Natural killer cell (primary cell): Measurements from ENCODE around the gene FYN. TPM values are rescaled to one million over a fixed set of nuclear protein-coding genes. Genes with fewer than 3 reads are reported as not detected.

ENCODE experiments used
- ATAC-seq, 3 donors: fragments of 150-1000 bp in 2 of 3; fragments of 200-7000 bp in 1 of 3; cut with Tn5 transposase; 1 replicate in 1 of 3; 2 replicates in 2 of 3; pipeline ENCODE4 v1.10.0; 2021; ENCODE audit warnings: mild to moderate bottlenecking in 2 of 3, moderate library complexity in 2 of 3
- DNase-seq, 2 donors: peaks; one replicate each; pipeline versions ENCODE4 v3.0.0 to v3.0.0-alpha.2; 2013 to 2021; ENCODE audit warnings: mixed read lengths in 1 of 2
- H3K27ac ChIP-seq: one replicate; pipeline ENCODE4 v1.5.1; 2013; ENCODE audit warnings: mild to moderate bottlenecking, low read length
- H3K27me3 ChIP-seq: one replicate; pipeline ENCODE4 v1.6.1; 2013; ENCODE audit warnings: low read length; ENCODE audit not compliant: control insufficient read depth, insufficient read depth
- H3K36me3 ChIP-seq: one replicate; pipeline ENCODE4 v1.6.1; 2013; ENCODE audit warnings: low read length; ENCODE audit not compliant: control insufficient read depth, insufficient read depth
- H3K4me1 ChIP-seq: one replicate; pipeline ENCODE4 v1.6.1; 2013; ENCODE audit warnings: low read length; ENCODE audit not compliant: control insufficient read depth, insufficient read depth
- H3K4me3 ChIP-seq: one replicate; pipeline ENCODE4 v1.5.1; 2013; ENCODE audit warnings: low read length
- H3K9me3 ChIP-seq: one replicate; pipeline ENCODE4 v1.6.1; 2013; ENCODE audit warnings: low read length; ENCODE audit not compliant: control insufficient read depth, insufficient read depth
- H3K27ac Mint-ChIP-seq, 2 donors: one replicate each; pipeline ENCODE4 v1.8.0; 2022; ENCODE audit warnings: mild to moderate bottlenecking in 2 of 2, mixed read lengths in 2 of 2, moderate library complexity in 1 of 2
- H3K27me3 Mint-ChIP-seq, 2 donors: one replicate each; pipeline ENCODE4 v1.8.0; 2022; ENCODE audit warnings: low read depth in 2 of 2, mixed read lengths in 2 of 2
- H3K36me3 Mint-ChIP-seq: one replicate; pipeline ENCODE4 v1.8.0; 2022; ENCODE audit warnings: mixed read lengths
- H3K4me1 Mint-ChIP-seq, 2 donors: one replicate each; pipeline ENCODE4 v1.8.0; 2022; ENCODE audit warnings: mixed read lengths in 2 of 2
- H3K4me3 Mint-ChIP-seq: one replicate; pipeline ENCODE4 v1.8.0; 2022; ENCODE audit warnings: mild to moderate bottlenecking, moderate library complexity, mixed read lengths
- H3K9me3 Mint-ChIP-seq, 2 donors: one replicate each; pipeline ENCODE4 v1.8.0; 2022; ENCODE audit warnings: mixed read lengths in 2 of 2
- CTCF ChIP-seq: fragments of 200-600 bp; IDR thresholded peaks from one replicate; pipeline ENCODE4 v1.8.0; 2022; ENCODE audit warnings: antibody characterized with exemption
- WGBS: methylation state at CpG from one replicate; pipeline ENCODE4 v1.1.7; 2013; ENCODE audit warnings: missing lambda C conversion rate; ENCODE audit not compliant: insufficient coverage; 5-methylcytosine and 5-hydroxymethylcytosine counted together
- intact Hi-C: fragments of 100-400 bp; cut with micrococcal nuclease; formaldehyde crosslinking; loops from one replicate; pipeline ENCODE4 v1.14.2; 2022
- total RNA-seq, 4 donors: library from RNA; stranded (reverse); fragments of 120-200 nt in 1 of 4; gene quantifications; one replicate each; pipeline versions ENCODE4 v1.2.3 to v1.2.4, GENCODE V29; 2013 to 2022

FYN gene
- total RNA-seq, 3 donors from 2014 or later (not counting 1 experiment from before 2014, with no cell fraction given): 616 to 757 (median 713) TPM

GRCh38 chr6:111618407-111618806 is 254.8 kb downstream of the FYN start:
- no peaks in the 10 kb centered on the region for H3K36me3 Mint-ChIP-seq

GRCh38 chr6:111617149-111617548 is 256.1 kb downstream of the FYN start:
- H3K27me3 Mint-ChIP-seq: peaks cover 6 to 12% of the 10 kb centered on the region in 2 donors
- no peak for TF ChIP-seq CTCF
- Histone ChIP-seq H3K36me3 (no peaks in the 10 kb centered on the region), H3K27ac (no peak overlapping the region), H3K4me3 (no peak overlapping the region), H3K4me1 (no peaks in the 10 kb centered on the region), H3K27me3 (no peaks in the 10 kb centered on the region), H3K9me3 (peaks cover 3% of the 10 kb centered on the region)
- DNase-seq: no peak
- H3K9me3 Mint-ChIP-seq: peaks cover 0 to 3% of the 10 kb centered on the region in 2 donors
- H3K4me3 Mint-ChIP-seq: no peak overlapping the region
- 70% methylated on average over 2 of the region's 5 CpGs for WGBS
- H3K36me3 Mint-ChIP-seq: no peaks in the 10 kb centered on the region
- intact Hi-C loops: no loop called here
- no peak overlapping the region for H3K27ac Mint-ChIP-seq
- H3K4me1 Mint-ChIP-seq: no peaks in the 10 kb centered on the region
- no peak for ATAC-seq

More at GRCh38 chr6:111618407-111618806, 254.8 kb downstream of the FYN start:
- no peaks in the 10 kb centered on the region for H3K36me3 ChIP-seq
- intact Hi-C loops: no loop called here
- H3K27me3 ChIP-seq: no peaks in the 10 kb centered on the region
- 87% methylated on average over 6 of the region's 6 CpGs for WGBS
- H3K4me1 Mint-ChIP-seq: no peaks in the 10 kb centered on the region
- no peaks in the 10 kb centered on the region for H3K9me3 Mint-ChIP-seq
- no peak for TF ChIP-seq CTCF
- no peak overlapping the region for H3K4me3 Mint-ChIP-seq
- no peaks in the 10 kb centered on the region for H3K4me1 ChIP-seq
- H3K27ac Mint-ChIP-seq: no peak overlapping the region
- H3K27ac ChIP-seq: no peak overlapping the region
- H3K27me3 Mint-ChIP-seq: peaks cover 6 to 12% of the 10 kb centered on the region in 2 donors
- H3K9me3 ChIP-seq: no peaks in the 10 kb centered on the region
- DNase-seq: no peak
- H3K4me3 ChIP-seq: no peak overlapping the region
- ATAC-seq: peak in 1 of 3 donors; percentile 15

- Histone ChIP-seq H3K9me3 (peaks cover 3% of the 10 kb centered on the region), H3K27ac (no peak overlapping the region), H3K4me3 (no peak overlapping the region), H3K36me3 (no peaks in the 10 kb centered on the region), H3K4me1 (no peaks in the 10 kb centered on the region), H3K27me3 (no peaks in the 10 kb centered on the region)
- Mint-ChIP-seq H3K9me3 (peaks cover 0 to 3% of the 10 kb centered on the region in 2 donors), H3K4me1 (no peaks in the 10 kb centered on the region), H3K4me3 (no peak overlapping the region), H3K36me3 (no peaks in the 10 kb centered on the region), H3K27ac (no peak overlapping the region), H3K27me3 (peaks cover 6 to 12% of the 10 kb centered on the region in 2 donors)
- ATAC-seq: no peak
- no peak for DNase-seq
- intact Hi-C loops: loop anchor here (2.0 kb wide), 1 partner anchor 27 kb away; no protein-coding TSS in a partner anchor
- TF ChIP-seq CTCF: no peak
- 80% methylated on average over 12 of the region's 12 CpGs for WGBS
These were observed 257.2 kb downstream of the FYN start for GRCh38 chr6:111615916-111616612.
